Measurements from ENCODE around the gene ITCH. TPM values are rescaled to one million over a fixed set of nuclear protein-coding genes. Genes with fewer than 3 reads are reported as not detected.

ITCH gene
- total and polyA plus RNA-seq, 2 donors (not counting 3 experiments of a cell fraction or from before 2014, with no cell fraction given), result 6.4 to 57.4 TPM

DNA sequence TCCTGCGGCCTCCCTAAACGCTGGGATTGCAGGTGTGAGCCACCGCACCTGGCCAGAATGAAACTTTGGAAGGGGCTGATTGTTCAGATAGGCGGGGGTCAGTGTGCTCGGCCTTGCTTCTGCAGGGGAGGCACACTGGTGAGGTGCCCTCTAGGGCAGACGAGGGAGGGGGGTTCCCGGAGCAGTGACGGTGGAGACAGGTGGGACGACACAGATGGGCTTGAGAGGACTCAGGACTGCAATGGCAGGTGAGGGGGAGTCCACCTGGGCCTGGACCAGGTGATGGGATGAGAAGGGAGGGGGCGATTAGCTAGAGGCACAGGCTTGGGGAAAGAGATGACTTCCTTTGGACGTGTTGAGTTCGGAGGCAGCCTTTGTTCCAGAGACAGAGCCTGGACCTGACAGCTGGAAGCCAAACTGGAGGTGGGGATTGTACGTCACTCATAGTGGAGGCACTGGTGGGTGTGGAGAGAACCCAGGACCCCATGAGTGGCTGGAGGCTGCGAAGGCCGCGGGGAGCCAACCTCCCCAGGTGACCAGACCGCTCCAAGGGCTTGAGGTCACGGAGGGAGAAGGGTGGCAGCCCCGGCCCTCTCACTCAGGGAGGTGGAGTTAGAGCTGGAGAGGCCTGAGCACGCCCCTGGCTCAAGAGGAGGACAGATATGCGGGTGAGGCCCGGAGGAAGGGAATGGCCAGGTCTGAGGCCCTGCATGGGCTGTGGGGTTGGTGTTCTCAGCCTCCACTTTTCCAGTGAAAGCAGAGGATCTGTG lies 185.0 kb downstream of the ITCH start:
- CTCF ChIA-PET, result interaction anchor here (1.0 to 1.6 kb wide), 2 partner anchors 10 to 14 kb away, joined by 4 to 7 read pairs; no protein-coding TSS in a partner anchor
- H3K9me3 ChIP-seq (replicated peaks; ENCODE audit: control insufficient read depth, insufficient read depth, low read length), result no peaks in the 10 kb centered on the region
- no peaks in the 10 kb centered on the region for H4K20me1 ChIP-seq (replicated peaks; ENCODE audit: control insufficient read depth, extremely low read depth, insufficient read depth, low read length)
- intact Hi-C loops (cut with micrococcal nuclease), result no loop called here
- H3K9me1 ChIP-seq (replicated peaks; ENCODE audit: control insufficient read depth, extremely low read depth, insufficient read depth, low read length), result no peaks in the 10 kb centered on the region
- H3K27ac ChIP-seq (ENCODE audit: insufficient read depth, low read depth, low read length), result no peak overlapping the region
- no peaks in the 10 kb centered on the region for H3K79me2 ChIP-seq (ENCODE audit: control insufficient read depth, insufficient read depth, low read length)
- dilution Hi-C loops (cut with MboI; ENCODE audit: extremely low pct_ligation_motif_present, low sequenced_read_pairs), result no loop called here
- no peak overlapping the region for H2AFZ ChIP-seq (ENCODE audit: low read depth, low read length)
- no peak overlapping the region for H3K4me3 ChIP-seq (replicated peaks in 1 of 3; ENCODE audit: insufficient read depth in 1 of 3, low read depth in 1 of 3, low read length in 3 of 3)
- TF ChIP-seq FOS (IDR thresholded peaks at IDR 0.05; ENCODE audit: borderline replicate concordance, insufficient read depth, low read length) (no peak), GATA2 (IDR thresholded peaks at IDR 0.05; ENCODE audit: insufficient read depth, insufficient read length, low read depth, low read length) (no peak), POLR2AphosphoS5 (IDR thresholded peaks at IDR 0.05; ENCODE audit: insufficient read depth, low read depth, low read length) (no peak), JUN (IDR thresholded peaks at IDR 0.05; ENCODE audit: borderline replicate concordance, insufficient read depth, insufficient read length, low read depth) (no peak), MYC (IDR thresholded peaks at IDR 0.05; ENCODE audit: low read depth, low read length) (no peak), POLR2A (IDR thresholded peaks at IDR 0.05; ENCODE audit: low read depth, low read length) (no peak), EZH2 (IDR thresholded peaks at IDR 0.05; ENCODE audit: borderline replicate concordance, low read depth, low read length, severe bottlenecking) (no peak)
- TF ChIP-seq, protein P1, sequence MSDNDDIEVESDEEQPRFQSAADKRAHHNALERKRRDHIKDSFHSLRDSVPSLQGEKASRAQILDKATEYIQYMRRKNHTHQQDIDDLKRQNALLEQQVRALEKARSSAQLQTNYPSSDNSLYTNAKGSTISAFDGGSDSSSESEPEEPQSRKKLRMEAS (IDR thresholded peaks at IDR 0.05; ENCODE audit: insufficient read depth, insufficient read length), result no peak
- TF ChIP-seq, protein P2, sequence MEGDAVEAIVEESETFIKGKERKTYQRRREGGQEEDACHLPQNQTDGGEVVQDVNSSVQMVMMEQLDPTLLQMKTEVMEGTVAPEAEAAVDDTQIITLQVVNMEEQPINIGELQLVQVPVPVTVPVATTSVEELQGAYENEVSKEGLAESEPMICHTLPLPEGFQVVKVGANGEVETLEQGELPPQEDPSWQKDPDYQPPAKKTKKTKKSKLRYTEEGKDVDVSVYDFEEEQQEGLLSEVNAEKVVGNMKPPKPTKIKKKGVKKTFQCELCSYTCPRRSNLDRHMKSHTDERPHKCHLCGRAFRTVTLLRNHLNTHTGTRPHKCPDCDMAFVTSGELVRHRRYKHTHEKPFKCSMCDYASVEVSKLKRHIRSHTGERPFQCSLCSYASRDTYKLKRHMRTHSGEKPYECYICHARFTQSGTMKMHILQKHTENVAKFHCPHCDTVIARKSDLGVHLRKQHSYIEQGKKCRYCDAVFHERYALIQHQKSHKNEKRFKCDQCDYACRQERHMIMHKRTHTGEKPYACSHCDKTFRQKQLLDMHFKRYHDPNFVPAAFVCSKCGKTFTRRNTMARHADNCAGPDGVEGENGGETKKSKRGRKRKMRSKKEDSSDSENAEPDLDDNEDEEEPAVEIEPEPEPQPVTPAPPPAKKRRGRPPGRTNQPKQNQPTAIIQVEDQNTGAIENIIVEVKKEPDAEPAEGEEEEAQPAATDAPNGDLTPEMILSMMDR (IDR thresholded peaks at IDR 0.05; ENCODE audit: extremely low read depth in 1 of 2, insufficient read depth in 1 of 2, low read depth in 1 of 2, low read length in 2 of 2), result no peak
- FAIRE-seq, result no peak
- POLR2A ChIA-PET, result no interaction called here
- H3K36me3 ChIP-seq (ENCODE audit: control insufficient read depth in 2 of 2, extremely low read depth in 1 of 2, insufficient read depth in 2 of 2, low read length in 2 of 2), result no peaks in the 10 kb centered on the region
- no peak overlapping the region for H3K9ac ChIP-seq (replicated peaks; ENCODE audit: extremely low read depth, insufficient read depth, low read length)
- BruUV-seq (replicated peaks), result no TSS peak
- no peaks in the 10 kb centered on the region for H3K4me1 ChIP-seq (ENCODE audit: control insufficient read depth, extremely low read depth, insufficient read depth, low read length)
- no peak for DNase-seq (ENCODE audit: low read depth, low spot score)
- no peaks in the 10 kb centered on the region for H3K27me3 ChIP-seq (ENCODE audit: control insufficient read depth in 2 of 2, insufficient read depth in 2 of 2, low read length in 2 of 2)
- no peak overlapping the region for H3K4me2 ChIP-seq (ENCODE audit: insufficient read depth, low read length)

Measured in endothelial cell of umbilical vein (primary cell).